Progenitor cell of endocrine pancreas (in vitro differentiated cells): ENCODE data around the gene NFATC2. TPM values are rescaled to one million over a fixed set of nuclear protein-coding genes. Genes with fewer than 3 reads are reported as not detected.

Source experiments
- DNase-seq: peaks from one replicate; pipeline ENCODE4 v3.0.0; 2021; ENCODE audit warnings: low spot score; ENCODE audit not compliant: unreplicated experiment
- H3K27ac Mint-ChIP-seq: 2 replicates; pipeline ENCODE4 v1.8.0; 2021; ENCODE audit warnings: mild to moderate bottlenecking, moderate library complexity, mixed read lengths
- H3K27me3 Mint-ChIP-seq: 2 replicates; pipeline ENCODE4 v1.8.0; 2021; ENCODE audit warnings: mixed read lengths
- H3K36me3 Mint-ChIP-seq: 2 replicates; pipeline ENCODE4 v1.8.0; 2022; ENCODE audit warnings: mixed read lengths; ENCODE audit not compliant: insufficient read depth
- H3K4me1 Mint-ChIP-seq: 2 replicates; pipeline ENCODE4 v1.8.0; 2021; ENCODE audit warnings: low read depth, mixed read lengths
- H3K4me3 Mint-ChIP-seq: 2 replicates; pipeline ENCODE4 v1.8.0; 2021; ENCODE audit warnings: low read depth, mild to moderate bottlenecking, moderate library complexity, mixed read lengths
- H3K9me3 Mint-ChIP-seq: 2 replicates; pipeline ENCODE4 v1.8.0; 2021; ENCODE audit warnings: low read depth, mixed read lengths
- CTCF ChIP-seq: fragments of 200-600 bp; sonication (generic); IDR thresholded peaks from one replicate; pipeline ENCODE4 v1.5.0; 2021; ENCODE audit warnings: antibody characterized with exemption, mild to moderate bottlenecking; ENCODE audit not compliant: unreplicated experiment
- total RNA-seq: library from RNA; stranded (reverse); gene quantifications from 2 replicates; pipeline ENCODE4 v1.2.1, GENCODE V29; 2021

The NFATC2 gene
- total RNA-seq, 1 donor from 2014 or later, result 11.2 TPM

GRCh38 chr20:51469578-51470498 lies 72.7 kb downstream of the NFATC2 start:
- Mint-ChIP-seq H3K27me3 (no peaks in the 10 kb centered on the region), H3K4me1 (peaks cover 3% of the 10 kb centered on the region), H3K9me3 (no peaks in the 10 kb centered on the region), H3K4me3 (no peak overlapping the region), H3K36me3 (peaks cover 24% of the 10 kb centered on the region), H3K27ac (peak overlapping the region; percentile 42)
- DNase-seq, result no peak
- TF ChIP-seq CTCF, result no peak

DNA sequence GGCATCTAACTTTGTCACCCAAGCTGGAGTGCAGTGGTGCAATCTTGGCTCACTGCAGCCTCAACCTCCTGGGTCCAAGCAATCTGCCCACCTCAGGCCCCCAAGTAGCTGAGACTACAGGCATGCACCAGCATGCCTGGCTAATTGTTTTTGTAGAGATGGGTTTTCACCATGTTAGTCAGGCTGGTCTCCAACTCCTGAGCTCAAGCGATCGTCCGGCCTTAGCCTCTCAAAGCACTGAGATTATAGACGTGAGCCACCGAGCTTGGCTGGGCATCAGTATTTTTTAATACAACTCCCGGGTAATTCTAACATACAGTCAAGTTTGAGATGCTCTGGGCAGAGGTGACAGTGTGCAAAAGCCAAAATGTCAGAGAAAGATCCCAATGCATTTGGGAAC lies 73.5 kb downstream of the NFATC2 start:
- no peak overlapping the region for H3K27ac Mint-ChIP-seq
- no peak for TF ChIP-seq CTCF
- no peak for DNase-seq
- no peak overlapping the region for H3K4me3 Mint-ChIP-seq
- H3K36me3 Mint-ChIP-seq, result peaks cover 26% of the 10 kb centered on the region
- no peaks in the 10 kb centered on the region for H3K27me3 Mint-ChIP-seq
- peaks cover 3% of the 10 kb centered on the region for H3K4me1 Mint-ChIP-seq
- H3K9me3 Mint-ChIP-seq, result no peaks in the 10 kb centered on the region

DNA sequence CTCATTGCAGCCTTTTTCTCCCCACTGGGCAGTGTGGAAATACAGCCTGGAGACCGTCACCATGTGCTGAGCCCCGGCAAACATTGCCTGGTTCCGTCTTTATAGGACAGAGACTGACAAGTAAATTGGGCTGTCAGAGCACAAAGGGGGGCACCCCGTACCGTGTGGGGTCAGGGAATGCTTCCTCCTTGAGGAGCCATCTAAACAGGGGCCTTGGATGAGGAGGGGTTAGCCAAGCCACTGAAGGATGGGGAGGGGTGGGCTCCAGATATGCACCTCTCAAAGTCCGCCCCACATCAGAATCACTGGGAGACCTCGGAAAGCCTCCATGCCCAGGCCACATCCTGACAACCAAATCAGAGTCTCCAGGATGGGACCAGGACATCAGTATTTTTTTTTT lies 73.9 kb downstream of the NFATC2 start:
- no peak overlapping the region for H3K27ac Mint-ChIP-seq
- DNase-seq, result no peak
- no peak for TF ChIP-seq CTCF
- peaks cover 3% of the 10 kb centered on the region for H3K4me1 Mint-ChIP-seq
- peaks cover 22% of the 10 kb centered on the region for H3K36me3 Mint-ChIP-seq
- no peak overlapping the region for H3K4me3 Mint-ChIP-seq
- H3K27me3 Mint-ChIP-seq, result no peaks in the 10 kb centered on the region
- H3K9me3 Mint-ChIP-seq, result no peaks in the 10 kb centered on the region

DNA sequence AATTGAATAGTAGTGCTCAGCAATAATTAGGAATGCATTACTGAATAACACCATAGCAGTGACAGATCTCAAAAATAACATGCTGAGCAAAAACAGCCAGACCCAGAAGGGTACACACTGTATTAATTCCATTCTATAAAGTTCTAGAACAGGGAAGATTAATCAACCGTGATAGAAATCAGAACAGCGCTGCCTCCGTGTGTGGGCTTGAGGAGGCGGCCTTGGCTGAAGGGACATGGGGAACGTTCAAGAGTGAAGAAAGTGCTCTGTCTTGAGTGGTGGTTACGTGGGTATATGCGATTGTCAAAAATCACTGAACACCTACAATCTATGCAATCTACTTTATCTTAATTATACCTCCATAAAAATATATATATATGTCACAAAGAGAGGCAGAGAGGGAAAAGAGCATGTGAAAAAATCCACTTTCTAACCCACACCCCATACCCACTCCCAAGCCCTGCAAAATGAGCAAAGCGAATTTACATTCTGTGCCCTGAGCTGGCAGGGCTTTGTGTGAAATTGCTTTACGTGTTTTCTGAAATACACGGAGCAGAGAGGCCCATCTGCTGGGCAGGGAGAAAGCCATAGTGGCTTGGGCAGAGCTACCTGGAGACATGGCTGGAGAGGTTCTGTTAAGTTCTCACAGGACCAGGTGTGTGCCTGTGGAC lies 74.4 kb downstream of the NFATC2 start:
- H3K36me3 Mint-ChIP-seq, result peaks cover 22% of the 10 kb centered on the region
- H3K27ac Mint-ChIP-seq, result no peak overlapping the region
- DNase-seq, result no peak
- TF ChIP-seq CTCF, result no peak
- H3K4me3 Mint-ChIP-seq, result no peak overlapping the region
- H3K9me3 Mint-ChIP-seq, result no peaks in the 10 kb centered on the region
- peaks cover 3% of the 10 kb centered on the region for H3K4me1 Mint-ChIP-seq
- H3K27me3 Mint-ChIP-seq, result no peaks in the 10 kb centered on the region

- Mint-ChIP-seq H3K4me1 (no peaks in the 10 kb centered on the region), H3K36me3 (peaks cover 9% of the 10 kb centered on the region), H3K9me3 (no peaks in the 10 kb centered on the region), H3K4me3 (no peak overlapping the region), H3K27me3 (no peaks in the 10 kb centered on the region), H3K27ac (no peak overlapping the region)
- DNase-seq, result no peak
- TF ChIP-seq CTCF, result no peak
These were observed 78.5 kb downstream of the NFATC2 start for GRCh38 chr20:51463998-51464397.
